ENCODE results near the gene LDLRAD4.

Gene LDLRAD4

DNA sequence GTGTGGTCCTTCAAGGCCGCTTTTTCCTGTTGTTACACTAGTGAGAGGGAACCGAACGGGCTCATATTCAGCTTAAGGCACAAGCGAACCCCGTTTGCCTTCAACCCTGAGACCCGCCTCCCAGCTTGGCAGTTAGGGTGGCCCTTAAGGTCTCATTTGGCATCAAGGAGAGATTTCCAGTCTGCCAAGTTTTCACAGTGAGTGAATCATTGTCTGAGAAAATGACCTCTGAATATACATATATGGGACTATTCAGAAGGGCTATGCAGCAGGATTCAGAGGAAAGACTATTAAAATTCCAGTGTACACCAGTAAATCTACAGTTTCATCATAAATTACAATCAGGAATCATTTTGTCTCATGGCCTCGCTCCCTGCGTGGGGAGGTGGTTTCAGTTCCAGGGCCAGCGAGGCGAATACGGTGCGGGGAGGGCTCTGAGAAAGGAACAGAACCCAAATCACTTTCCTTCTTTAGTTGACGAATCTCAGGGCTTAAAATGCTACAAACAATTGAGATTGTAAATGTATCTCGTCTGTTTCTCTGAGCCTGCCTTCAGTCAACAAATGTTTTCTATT is 276.4 kb downstream of the LDLRAD4 start:
- no peaks in the 10 kb centered on the region for H4K20me1 ChIP-seq (ENCODE audit: low read depth, low read length)
- no peak overlapping the region for H3K4me3 ChIP-seq (ENCODE audit: insufficient read depth, low read length, poor library complexity, severe bottlenecking)
- no peaks in the 10 kb centered on the region for H3K79me2 ChIP-seq (ENCODE audit: insufficient read depth, low read length)
- H2AFZ ChIP-seq (ENCODE audit: low read depth, low read length, severe bottlenecking), result no peak overlapping the region
- H3K4me2 ChIP-seq (ENCODE audit: low read depth, low read length, poor library complexity, severe bottlenecking), result no peak overlapping the region
- H3K9me3 ChIP-seq (ENCODE audit: insufficient read depth, low read length), result no peaks in the 10 kb centered on the region
- no peaks in the 10 kb centered on the region for H3K9me2 ChIP-seq (replicated peaks; ENCODE audit: insufficient read depth, low read length)
- TF ChIP-seq EZH2phosphoT487 (conservative IDR thresholded peaks at IDR 0.05; ENCODE audit: low read length) (no peak), CTCF (IDR thresholded peaks at IDR 0.05; ENCODE audit: insufficient read depth, low read length, poor library complexity, severe bottlenecking) (no peak)
- no peaks in the 10 kb centered on the region for H3F3A ChIP-seq (ENCODE audit: insufficient read depth)
- no peak overlapping the region for H3K27ac ChIP-seq (ENCODE audit: low read depth, low read length)
- H3K36me3 ChIP-seq (ENCODE audit: low read length), result no peaks in the 10 kb centered on the region
- no peak overlapping the region for H3K9ac ChIP-seq (ENCODE audit: low read length)
- no peaks in the 10 kb centered on the region for H3K27me3 ChIP-seq (ENCODE audit: low read length)

GRCh38 chr18:13495961-13496360 is 277.4 kb downstream of the LDLRAD4 start:
- Histone ChIP-seq H2AFZ (ENCODE audit: low read depth, low read length, severe bottlenecking) (no peak overlapping the region), H3K4me3 (ENCODE audit: insufficient read depth, low read length, poor library complexity, severe bottlenecking) (no peak overlapping the region), H3K27me3 (ENCODE audit: low read length) (no peaks in the 10 kb centered on the region), H3K9ac (ENCODE audit: low read length) (no peak overlapping the region), H4K20me1 (ENCODE audit: low read depth, low read length) (no peaks in the 10 kb centered on the region), H3K9me3 (ENCODE audit: insufficient read depth, low read length) (no peaks in the 10 kb centered on the region), H3K36me3 (ENCODE audit: low read length) (no peaks in the 10 kb centered on the region), H3K9me2 (replicated peaks; ENCODE audit: insufficient read depth, low read length) (no peaks in the 10 kb centered on the region), H3F3A (ENCODE audit: insufficient read depth) (no peaks in the 10 kb centered on the region), H3K4me2 (ENCODE audit: low read depth, low read length, poor library complexity, severe bottlenecking) (no peak overlapping the region), H3K27ac (ENCODE audit: low read depth, low read length) (no peak overlapping the region), H3K79me2 (ENCODE audit: insufficient read depth, low read length) (no peaks in the 10 kb centered on the region)
- TF ChIP-seq EZH2phosphoT487 (conservative IDR thresholded peaks at IDR 0.05; ENCODE audit: low read length), result no peak
- TF ChIP-seq CTCF (IDR thresholded peaks at IDR 0.05; ENCODE audit: insufficient read depth, low read length, poor library complexity, severe bottlenecking), result no peak

GRCh38 chr18:13496691-13497281 is 278.2 kb downstream of the LDLRAD4 start:
- H3K9me2 ChIP-seq (replicated peaks; ENCODE audit: insufficient read depth, low read length), result no peaks in the 10 kb centered on the region
- no peak for TF ChIP-seq CTCF (IDR thresholded peaks at IDR 0.05; ENCODE audit: insufficient read depth, low read length, poor library complexity, severe bottlenecking)
- no peak for TF ChIP-seq EZH2phosphoT487 (conservative IDR thresholded peaks at IDR 0.05; ENCODE audit: low read length)
- H3K9me3 ChIP-seq (ENCODE audit: insufficient read depth, low read length), result no peaks in the 10 kb centered on the region
- no peaks in the 10 kb centered on the region for H4K20me1 ChIP-seq (ENCODE audit: low read depth, low read length)
- no peak overlapping the region for H3K27ac ChIP-seq (ENCODE audit: low read depth, low read length)
- H3K9ac ChIP-seq (ENCODE audit: low read length), result no peak overlapping the region
- no peaks in the 10 kb centered on the region for H3K79me2 ChIP-seq (ENCODE audit: insufficient read depth, low read length)
- no peak overlapping the region for H3K4me2 ChIP-seq (ENCODE audit: low read depth, low read length, poor library complexity, severe bottlenecking)
- no peaks in the 10 kb centered on the region for H3K36me3 ChIP-seq (ENCODE audit: low read length)
- no peak overlapping the region for H3K4me3 ChIP-seq (ENCODE audit: insufficient read depth, low read length, poor library complexity, severe bottlenecking)
- no peaks in the 10 kb centered on the region for H3F3A ChIP-seq (ENCODE audit: insufficient read depth)
- H2AFZ ChIP-seq (ENCODE audit: low read depth, low read length, severe bottlenecking), result no peak overlapping the region
- no peaks in the 10 kb centered on the region for H3K27me3 ChIP-seq (ENCODE audit: low read length)

Data from SU-DHL-6 (cell line).